ENCODE data around the gene C12orf42.

GRCh38 chr12:103368167-103368566 lies 127.6 kb downstream of the C12orf42 start:
- TF ChIP-seq POLR2A (IDR thresholded peaks at IDR 0.05; ENCODE audit: low read length) (no peak), GATA1 (IDR thresholded peaks at IDR 0.05; ENCODE audit: low read depth, low read length) (no peak)

Measured in erythroblast (primary cell).